IMR-90 (cell line): ENCODE data around the gene NT5C3B. TPM values are rescaled to one million over a fixed set of nuclear protein-coding genes. Genes with fewer than 3 reads are reported as not detected.

Experiments used
- ATAC-seq: fragments of 200-7000 bp; cut with Tn5 transposase; 2 replicates; pipeline ENCODE4 v1.9.1; 2020; ENCODE audit warnings: low read depth, mild to moderate bottlenecking, moderate library complexity
- BruUV-seq: library from RNA; stranded (reverse); fragments of 400-500 nt; replicated peaks from 2 replicates; lab custom pipeline; 2021; lab: Mats Ljungman, UMichigan
- CTCF ChIA-PET: fragments of 300-600 bp; formaldehyde crosslinking; extraction: SDS; loops from one replicate; lab custom pipeline; 2021; ENCODE audit warnings: antibody characterized with exemption; lab: Yijun Ruan, JAX
- POLR2A ChIA-PET: fragments of 300-600 bp; sonication (Branson Sonifier 250); formaldehyde crosslinking; loops from one replicate; lab custom pipeline; 2022; ENCODE audit warnings: antibody characterized with exemption; ENCODE audit not compliant: unreplicated experiment; lab: Charles Lee
- DNase-seq: peaks from one replicate; pipeline ENCODE4 v3.0.0; 2013
- H2AFZ ChIP-seq: replicated peaks from 2 replicates; pipeline ENCODE3; 2013; ENCODE audit warnings: low read length, mild to moderate bottlenecking; ENCODE audit not compliant: poor library complexity
- H2AK5ac ChIP-seq: 2 replicates; pipeline ENCODE4 v1.6.1; 2013; ENCODE audit warnings: low read depth, low read length, inconsistent platforms
- H2AK9ac ChIP-seq: replicated peaks from 2 replicates; pipeline ENCODE3; 2013; ENCODE audit warnings: mild to moderate bottlenecking, low read depth, low read length, moderate library complexity; ENCODE audit not compliant: poor library complexity
- H2BK120ac ChIP-seq: 2 replicates; pipeline ENCODE4 v1.6.1; 2013; ENCODE audit warnings: low read depth, low read length, inconsistent platforms
- H2BK15ac ChIP-seq: 3 replicates; pipeline ENCODE4 v1.6.1; 2013; ENCODE audit warnings: low read depth, low read length, inconsistent platforms
- H2BK20ac ChIP-seq: 2 replicates; pipeline ENCODE4 v1.6.1; 2013; ENCODE audit warnings: low read depth, mild to moderate bottlenecking, inconsistent platforms, low read length, moderate library complexity
- H2BK5ac ChIP-seq: 2 replicates; pipeline ENCODE4 v1.6.1; 2013; ENCODE audit warnings: mild to moderate bottlenecking, low read depth, low read length, inconsistent platforms; ENCODE audit not compliant: poor library complexity, severe bottlenecking
- H3K14ac ChIP-seq: replicated peaks from 2 replicates; pipeline ENCODE4 v1.6.1; 2013; ENCODE audit warnings: low read depth, low read length, inconsistent platforms
- H3K18ac ChIP-seq: 2 replicates; pipeline ENCODE4 v1.6.1; 2013; ENCODE audit warnings: low read depth, low read length, control low read depth
- H3K23ac ChIP-seq: 2 replicates; pipeline ENCODE4 v1.6.1; 2013; ENCODE audit warnings: low read depth, low read length, inconsistent platforms
- H3K27ac ChIP-seq: 2 replicates; pipeline ENCODE4 v1.5.1; 2013; ENCODE audit warnings: mild to moderate bottlenecking, control low read depth, low read length; ENCODE audit not compliant: insufficient read depth
- H3K27me3 ChIP-seq: 2 replicates; pipeline ENCODE4 v1.6.1; 2013; ENCODE audit warnings: low read length; ENCODE audit not compliant: control insufficient read depth, insufficient read depth
- H3K36me3 ChIP-seq: 2 replicates; pipeline ENCODE4 v1.6.1; 2013; ENCODE audit warnings: low read length, mixed read lengths; ENCODE audit not compliant: control insufficient read depth, insufficient read depth
- H3K4ac ChIP-seq: 2 replicates; pipeline ENCODE4 v1.6.1; 2013; ENCODE audit warnings: low read depth, low read length, inconsistent platforms
- H3K4me1 ChIP-seq: 2 replicates; pipeline ENCODE4 v1.6.1; 2013; ENCODE audit warnings: low read length, mixed read lengths; ENCODE audit not compliant: control insufficient read depth, insufficient read depth
- H3K4me2 ChIP-seq: 2 replicates; pipeline ENCODE4 v1.6.1; 2013; ENCODE audit warnings: low read depth, mild to moderate bottlenecking, control low read depth, low read length, moderate library complexity
- H3K4me3 ChIP-seq: 2 replicates; pipeline ENCODE4 v1.5.1; 2013; ENCODE audit warnings: low read depth, mild to moderate bottlenecking, control low read depth, low read length, moderate library complexity; ENCODE audit not compliant: insufficient read depth
- H3K56ac ChIP-seq: 2 replicates; pipeline ENCODE4 v1.6.1; 2013; ENCODE audit warnings: low read length, inconsistent platforms; ENCODE audit not compliant: insufficient read depth; ENCODE audit errors: extremely low read depth
- H3K79me1 ChIP-seq, 2 experiments: 2 replicates each; pipeline ENCODE4 v1.6.1; 2013; ENCODE audit warnings: low read length in 2 of 2, inconsistent platforms in 1 of 2, low read depth in 1 of 2
- H3K9ac ChIP-seq: 2 replicates; pipeline ENCODE4 v1.6.1; 2013; ENCODE audit warnings: low read depth, low read length, control low read depth
- H3K9me1 ChIP-seq: 2 replicates; pipeline ENCODE4 v1.6.1; 2013; ENCODE audit warnings: low read length, inconsistent platforms; ENCODE audit not compliant: insufficient read depth
- H3K9me3 ChIP-seq: 2 replicates; pipeline ENCODE4 v1.6.1; 2013; ENCODE audit warnings: low read length; ENCODE audit not compliant: control insufficient read depth, insufficient read depth
- H4K20me1 ChIP-seq: 2 replicates; pipeline ENCODE4 v1.6.1; 2013; ENCODE audit warnings: low read length, inconsistent platforms; ENCODE audit not compliant: insufficient read depth
- H4K5ac ChIP-seq: 2 replicates; pipeline ENCODE4 v1.6.1; 2013; ENCODE audit warnings: mild to moderate bottlenecking, low read depth, low read length, control low read depth
- H4K8ac ChIP-seq, 2 experiments: 2 replicates each; pipeline ENCODE4 v1.6.1; 2013; ENCODE audit warnings: low read depth in 2 of 2, low read length in 2 of 2, control low read depth in 1 of 2, inconsistent platforms in 1 of 2
- H4K91ac ChIP-seq: 2 replicates; pipeline ENCODE4 v1.6.1; 2013; ENCODE audit warnings: low read depth, low read length, inconsistent platforms; ENCODE audit not compliant: insufficient read depth
- BHLHE40 ChIP-seq: fragments of 150-350 bp; IDR thresholded peaks from 2 replicates; pipeline ENCODE4 v1.6.1; 2016; ENCODE audit warnings: mild to moderate bottlenecking, low read depth, low read length
- MAFK ChIP-seq: IDR thresholded peaks from 2 replicates; pipeline ENCODE4 v1.6.1; 2012; ENCODE audit warnings: low read depth, low read length, improper control_type of control experiment
- MAZ ChIP-seq: IDR thresholded peaks from 2 replicates; pipeline ENCODE4 v1.6.1; 2012; ENCODE audit warnings: low read depth, mild to moderate bottlenecking, low read length, improper control_type of control experiment, moderate library complexity, borderline replicate concordance
- RFX5 ChIP-seq: IDR thresholded peaks from 2 replicates; pipeline ENCODE4 v1.8.0; 2012; ENCODE audit warnings: low read depth, mild to moderate bottlenecking, low read length, moderate library complexity
- USF2 ChIP-seq: fragments of 150-350 bp; IDR thresholded peaks from 2 replicates; pipeline ENCODE4 v1.6.1; 2017; ENCODE audit warnings: mild to moderate bottlenecking, antibody characterized with exemption, low read length, low read depth
- WGBS, 2 experiments: methylation state at CpG; one replicate each; pipeline versions ENCODE4 v1.1.5 to v1.1.7; 2013; ENCODE audit warnings: missing lambda C conversion rate in 2 of 2; ENCODE audit not compliant: insufficient read length in 1 of 2; ENCODE audit errors: extremely low coverage in 2 of 2; 5-methylcytosine and 5-hydroxymethylcytosine counted together
- dilution Hi-C: fragments of 300-500 bp; cut with HindIII; formaldehyde crosslinking; loops from one replicate; pipeline ENCODE4 v1.14.3; 2018; ENCODE audit warnings: low sequenced_read_pairs; ENCODE audit not compliant: unreplicated experiment
- in situ Hi-C: fragments of 300-500 bp; cut with MboI; formaldehyde crosslinking; loops from 3 replicates; pipeline ENCODE4 v1.14.3; 2019; ENCODE audit warnings: low sequenced_read_pairs, inconsistent platforms, mixed read lengths
- intact Hi-C: fragments of 100-400 bp; cut with micrococcal nuclease; formaldehyde crosslinking; loops from 2 replicates; pipeline ENCODE4 v1.10.0; 2022
- polyA plus RNA-seq, 3 experiments: library from polyadenylated mRNA; depleted of rRNA; stranded (reverse); fragments of >200 nt; gene quantifications; 2 replicates each; pipeline ENCODE4 v1.2.3, GENCODE V29; 2012; ENCODE audit warnings: low replicate concordance in 1 of 3
- total RNA-seq: library from RNA; depleted of rRNA; stranded (reverse); fragments of >200 nt; gene quantifications from 2 replicates; pipeline ENCODE4 v1.2.3, GENCODE V29; 2012

Gene NT5C3B
- total and polyA plus RNA-seq, 2 of the 4 experiments (the other 2 are of a cell fraction): 59.9 to 92.7 TPM

GRCh38 chr17:41825175-41825845 lies 10.7 kb downstream of the NT5C3B start:
- in situ Hi-C loops: no loop called here
- WGBS, 2 experiments: no CpG with 5 or more reads among the region's 19 CpGs
- no peak overlapping the region for H2BK120ac ChIP-seq
- peaks cover 34% of the 10 kb centered on the region for H3K36me3 ChIP-seq
- peaks cover 21% of the 10 kb centered on the region for H4K20me1 ChIP-seq
- DNase-seq: no peak
- H3K9me3 ChIP-seq: no peaks in the 10 kb centered on the region
- no peak overlapping the region for H2AFZ ChIP-seq
- peaks cover 0 to 24% of the 10 kb centered on the region in 2 experiments; a peak in 3 of 4 replicates for H3K79me1 ChIP-seq
- no peak for TF ChIP-seq RFX5
- TF ChIP-seq BHLHE40: no peak
- TF ChIP-seq MAFK: no peak
- no peak for TF ChIP-seq USF2
- TF ChIP-seq MAZ: no peak
- no peak overlapping the region for H3K9ac ChIP-seq
- peaks cover 9% of the 10 kb centered on the region for H3K9me1 ChIP-seq
- no peak overlapping the region for H3K18ac ChIP-seq
- no peak overlapping the region for H2BK15ac ChIP-seq
- H2BK20ac ChIP-seq: no peak overlapping the region
- H3K14ac ChIP-seq: no peak overlapping the region
- no peak overlapping the region for H3K23ac ChIP-seq
- CTCF ChIA-PET: no interaction called here
- H2AK5ac ChIP-seq: no peak overlapping the region
- no TSS peak for BruUV-seq
- no peak overlapping the region for H4K5ac ChIP-seq
- no peak for ATAC-seq
- intact Hi-C loops: no loop called here
- no peaks in the 10 kb centered on the region for H3K27me3 ChIP-seq
- POLR2A ChIA-PET: no interaction called here
- H3K4me1 ChIP-seq: peaks cover 2% of the 10 kb centered on the region; the same call in 1 of the 2 replicates
- H2AK9ac ChIP-seq: no peak overlapping the region
- dilution Hi-C loops: no loop called here
- no peak overlapping the region for H2BK5ac ChIP-seq
- no peak overlapping the region for H4K8ac ChIP-seq
- H3K4ac ChIP-seq: no peak overlapping the region
- no peak overlapping the region for H3K4me3 ChIP-seq
- H4K91ac ChIP-seq: no peak overlapping the region
- H3K4me2 ChIP-seq: no peak overlapping the region
- H3K27ac ChIP-seq: no peak overlapping the region
- no peak overlapping the region for H3K56ac ChIP-seq
